Measurements from ENCODE around the gene EFL1.

GRCh38 chr15:82297546-82297945, 35.0 kb upstream of the EFL1 start:
- TF ChIP-seq REST (IDR thresholded peaks at IDR 0.05; ENCODE audit: borderline replicate concordance) (no peak), CTCF (IDR thresholded peaks at IDR 0.05; ENCODE audit: poor library complexity, severe bottlenecking) (no peak), EP300 (conservative IDR thresholded peaks at IDR 0.05; ENCODE audit: poor library complexity, severe bottlenecking) (no peak), TAF1 (IDR thresholded peaks at IDR 0.05; ENCODE audit: low read depth) (no peak), POLR2AphosphoS5 (IDR thresholded peaks at IDR 0.05) (no peak), RAD21 (conservative IDR thresholded peaks at IDR 0.05) (no peak), EZH2 (IDR thresholded peaks at IDR 0.05; ENCODE audit: borderline replicate concordance, insufficient read depth, low read length, poor library complexity, severe bottlenecking) (no peak), MXI1 (conservative IDR thresholded peaks at IDR 0.05; ENCODE audit: poor library complexity, severe bottlenecking) (no peak), SMC3 (conservative IDR thresholded peaks at IDR 0.05; ENCODE audit: poor library complexity) (no peak)
